Cardiac fibroblast (primary cell): ENCODE data around the gene PARD3B.

Source experiments
- DNase-seq, 2 donors: peaks; one replicate each; pipeline versions ENCODE4 v3.0.0 to v3.0.0-alpha.2; 2010; ENCODE audit warnings: low read depth in 2 of 2
- H3K4me3 ChIP-seq, 2 donors: replicated peaks in 1 of 2; 1 replicate in 1 of 2; 2 replicates in 1 of 2; pipeline ENCODE4 v1.5.1; 2011; ENCODE audit warnings: low read depth in 2 of 2, low read length in 2 of 2, mild to moderate bottlenecking in 2 of 2, moderate library complexity in 1 of 2
- CTCF ChIP-seq: IDR thresholded peaks from one replicate; pipeline ENCODE4 v1.5.1; 2011; ENCODE audit warnings: low read depth, mild to moderate bottlenecking, low read length, inconsistent platforms

PARD3B gene

GRCh38 chr2:205543937-205544702 is 998.8 kb downstream of the PARD3B start:
- no peak overlapping the region for H3K4me3 ChIP-seq
- TF ChIP-seq CTCF: no peak
- peak in 1 of 2 donors; percentile 7 for DNase-seq

GRCh38 chr2:205545971-205546816 is 1000.9 kb downstream of the PARD3B start:
- H3K4me3 ChIP-seq: no peak overlapping the region
- no peak for TF ChIP-seq CTCF
- DNase-seq: no peak

- H3K4me3 ChIP-seq: no peak overlapping the region
- no peak for DNase-seq
- TF ChIP-seq CTCF: no peak
Observed at GRCh38 chr2:205555566-205556230, 1010.4 kb downstream of the PARD3B start.

GRCh38 chr2:205556357-205556756 is 1011.1 kb downstream of the PARD3B start:
- no peak for DNase-seq
- TF ChIP-seq CTCF: no peak
- no peak overlapping the region for H3K4me3 ChIP-seq

- no peak for TF ChIP-seq CTCF
- no peak for DNase-seq
- H3K4me3 ChIP-seq: no peak overlapping the region
Observed at GRCh38 chr2:205556841-205557539, 1011.7 kb downstream of the PARD3B start.

GRCh38 chr2:205557873-205558272 is 1012.6 kb downstream of the PARD3B start:
- TF ChIP-seq CTCF: no peak
- no peak for DNase-seq
- no peak overlapping the region for H3K4me3 ChIP-seq
